Neural crest cell (in vitro differentiated cells): ENCODE data around the gene TUT7. TPM values are rescaled to one million over a fixed set of nuclear protein-coding genes. Genes with fewer than 3 reads are reported as not detected.

Source experiments
- DNase-seq: peaks from one replicate; pipeline ENCODE4 v3.0.0; 2021; ENCODE audit warnings: low read depth, mixed read lengths, low spot score
- H3K27ac Mint-ChIP-seq: one replicate; pipeline ENCODE4 v1.8.0; 2021; ENCODE audit warnings: mild to moderate bottlenecking, mixed read lengths; ENCODE audit not compliant: unreplicated experiment
- H3K27me3 Mint-ChIP-seq: 2 replicates; pipeline ENCODE4 v1.8.0; 2021; ENCODE audit warnings: low read depth, mild to moderate bottlenecking, mixed read lengths
- H3K36me3 Mint-ChIP-seq: 2 replicates; pipeline ENCODE4 v1.8.0; 2021; ENCODE audit warnings: low read depth, mild to moderate bottlenecking, mixed read lengths
- H3K4me1 Mint-ChIP-seq: 2 replicates; pipeline ENCODE4 v1.8.0; 2021; ENCODE audit warnings: mixed read lengths
- H3K4me3 Mint-ChIP-seq: one replicate; pipeline ENCODE4 v1.8.0; 2021; ENCODE audit warnings: mild to moderate bottlenecking, mixed read lengths
- H3K9me3 Mint-ChIP-seq: 2 replicates; pipeline ENCODE4 v1.8.0; 2021; ENCODE audit warnings: mixed read lengths
- CTCF ChIP-seq: fragments of 200-600 bp; sonication (generic); conservative IDR thresholded peaks from 2 replicates; pipeline ENCODE4 v1.5.0; 2021; ENCODE audit warnings: antibody characterized with exemption, mild to moderate bottlenecking
- total RNA-seq: library from RNA; stranded (reverse); gene quantifications from 2 replicates; pipeline ENCODE4 v1.2.1, GENCODE V29; 2021

TUT7 gene
- total RNA-seq, 1 donor from 2014 or later, result 16.9 TPM

GRCh38 chr9:86238861-86239770, 115.1 kb downstream of the TUT7 start:
- no peak for TF ChIP-seq CTCF
- Mint-ChIP-seq H3K27ac (no peak overlapping the region), H3K27me3 (no peaks in the 10 kb centered on the region), H3K4me3 (no peak overlapping the region), H3K4me1 (peaks cover 15% of the 10 kb centered on the region), H3K9me3 (no peaks in the 10 kb centered on the region), H3K36me3 (no peaks in the 10 kb centered on the region)
- no peak for DNase-seq

Other genes with a start within 250 kb of the TUT7 start
- gene C9orf153, start 94.8 kb downstream of the TUT7 start, total RNA-seq, result 0.19 and 0.34 TPM in 2 replicates
- gene ISCA1, start 71.9 kb downstream of the TUT7 start, total RNA-seq, result 17.3 and 18.0 TPM in 2 replicates